Measurements from ENCODE around the gene UBE2E2.
"Not testable (repeated sequence)": the region's sequence is repeated elsewhere in the genome, so short reads cannot be mapped to it uniquely, and the experiment has no call there.

Gene UBE2E2

DNA sequence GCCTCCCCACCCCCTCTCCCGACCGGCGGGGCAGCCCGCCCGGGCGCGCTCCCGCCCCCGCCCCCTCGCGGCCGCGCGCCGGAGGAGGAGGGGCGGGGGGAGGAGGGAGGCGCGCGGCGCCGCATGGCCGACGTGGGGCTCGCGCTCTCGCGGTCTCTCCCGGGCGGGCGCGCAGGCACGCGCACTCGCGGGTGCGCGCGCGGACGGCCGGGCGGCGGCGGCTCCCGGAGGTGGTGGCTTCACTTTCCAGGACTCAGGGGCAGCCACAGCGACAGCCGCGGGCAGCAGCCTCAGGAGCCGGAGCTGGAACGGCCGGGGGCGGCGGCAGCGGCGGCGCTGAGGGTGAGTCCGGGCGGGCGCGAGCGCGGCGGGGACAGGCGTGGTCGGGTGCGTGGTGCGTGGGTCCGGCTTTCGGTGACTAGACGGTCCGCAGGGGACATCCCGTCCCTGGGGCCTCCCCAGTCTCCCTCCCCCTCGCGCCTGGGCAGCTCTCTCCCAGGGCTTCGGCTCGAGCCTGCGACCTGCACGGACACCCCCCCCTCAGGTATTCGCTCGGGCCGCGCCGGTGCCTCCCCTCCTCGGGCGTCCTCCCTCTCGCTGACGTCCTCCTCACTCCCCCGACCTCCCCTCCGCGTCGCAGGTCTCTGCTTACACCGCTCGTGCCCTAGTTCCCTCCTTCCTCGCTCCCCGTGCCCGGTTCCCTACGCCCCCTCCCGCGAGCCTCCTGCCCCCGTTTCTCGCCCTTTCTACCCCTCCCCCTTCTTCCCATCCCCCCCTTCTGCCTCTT lies at the start of gene UBE2E2:
Gene UBE2E2 (plus strand): TSS at position 407 of the 787 bp plus-strand sequence.
- DNase-seq: peak; percentile 60 to 73 (median 70)

GRCh38 chr3:23153436-23153835 lies 49.7 kb upstream of the UBE2E2 start:
- no peak for DNase-seq

- peak in 1 of 3 experiments; percentile 2 for DNase-seq
Observed at GRCh38 chr3:23157331-23157730, 45.8 kb upstream of the UBE2E2 start.

- DNase-seq: peak in 1 of 3 experiments; percentile 8
Observed at GRCh38 chr3:23159929-23160328, 43.2 kb upstream of the UBE2E2 start.

DNA sequence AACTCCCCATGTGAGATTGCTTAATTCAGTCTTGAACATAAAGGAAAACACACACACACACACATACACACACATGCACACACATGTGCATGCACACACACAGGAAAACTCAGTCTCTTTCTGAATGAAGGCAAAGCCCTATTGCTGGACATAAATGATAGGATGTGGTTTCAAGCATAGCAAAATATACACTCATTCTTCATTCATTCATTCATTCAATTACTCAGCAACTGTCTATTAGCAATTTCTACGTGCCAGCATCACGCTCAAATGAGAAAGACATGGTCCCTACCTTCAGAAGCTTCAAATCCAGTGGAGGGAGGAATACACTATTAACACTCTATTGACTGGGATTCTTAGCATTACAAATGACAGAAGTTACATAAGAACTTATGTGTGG lies 41.8 kb upstream of the UBE2E2 start:
- no peak for DNase-seq

DNA sequence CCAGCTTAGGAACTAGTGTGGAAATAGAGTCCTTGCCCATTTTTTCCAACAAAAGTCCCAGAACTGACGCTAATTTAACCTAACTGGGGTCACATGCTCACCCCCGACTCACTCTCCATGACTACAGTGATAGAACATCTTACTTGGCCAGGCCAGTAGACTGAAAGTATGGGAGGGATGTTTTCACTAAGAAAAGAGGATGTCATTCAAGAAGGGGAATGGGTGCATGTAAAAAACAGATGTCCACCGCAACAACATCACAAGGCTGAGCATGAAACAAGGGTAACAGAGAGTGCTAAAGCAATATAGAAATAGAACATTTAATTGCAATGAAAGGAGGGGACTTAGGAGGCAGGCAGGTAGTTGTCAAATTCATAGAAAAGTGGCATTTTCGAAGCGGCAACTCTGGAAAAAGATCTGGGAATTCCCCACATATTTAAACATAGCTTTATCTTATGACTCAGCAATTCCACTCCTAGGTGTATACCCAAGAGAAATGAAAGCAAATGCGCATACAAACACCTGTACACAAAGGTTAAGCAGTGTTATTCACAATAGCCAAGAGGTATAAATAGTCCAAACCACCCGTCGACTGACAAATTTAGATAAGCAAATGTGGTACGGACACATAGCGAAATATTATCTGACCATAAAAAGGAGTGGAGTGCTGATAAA lies 41.1 kb upstream of the UBE2E2 start:
- DNase-seq: no peak

GRCh38 chr3:23162934-23163333 lies 40.2 kb upstream of the UBE2E2 start:
- DNase-seq: no peak

DNA sequence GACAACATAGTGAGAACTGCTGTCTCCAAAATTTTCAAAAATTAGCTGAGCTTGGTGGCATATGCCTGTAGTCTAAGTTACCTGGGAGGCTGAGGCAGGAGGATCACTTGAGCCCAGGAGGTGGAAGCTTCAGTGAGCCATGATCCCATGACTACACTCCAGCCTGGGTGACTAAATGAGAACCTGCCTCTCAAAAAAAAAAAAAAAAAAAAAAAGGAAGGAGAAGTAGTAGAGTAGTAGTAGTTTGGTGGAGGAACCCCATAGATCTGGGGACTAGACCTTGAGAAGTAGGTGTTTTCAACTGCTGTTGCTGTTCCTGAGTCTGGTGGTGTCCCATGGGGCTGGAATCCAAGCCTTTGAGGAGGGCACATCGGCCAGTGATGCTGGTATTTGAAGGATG lies 38.4 kb upstream of the UBE2E2 start:
- DNase-seq: no peak

- no peak for DNase-seq
Observed at GRCh38 chr3:23165571-23165970, 37.6 kb upstream of the UBE2E2 start.

GRCh38 chr3:23166276-23166675 lies 36.9 kb upstream of the UBE2E2 start:
- no peak for DNase-seq

DNA sequence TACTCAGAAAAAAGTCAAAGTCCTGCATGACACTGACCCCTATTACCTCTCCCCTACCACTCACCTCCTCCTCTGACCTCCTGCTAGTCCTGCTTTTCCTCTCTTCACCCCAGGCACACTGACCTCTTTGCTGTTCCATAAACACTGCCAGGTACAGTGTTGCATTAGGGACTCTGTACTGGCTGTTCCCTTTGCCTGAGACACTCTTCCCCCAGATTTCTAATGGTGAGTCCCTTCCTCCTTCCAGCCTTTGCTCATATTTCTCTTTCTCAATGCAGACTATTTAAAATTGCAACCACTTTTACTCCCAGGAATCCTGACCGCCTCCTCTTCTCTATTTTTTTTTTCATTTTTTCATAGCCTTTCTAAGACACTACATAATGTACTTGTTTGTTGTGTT lies 36.3 kb upstream of the UBE2E2 start:
- DNase-seq: no peak

DNA sequence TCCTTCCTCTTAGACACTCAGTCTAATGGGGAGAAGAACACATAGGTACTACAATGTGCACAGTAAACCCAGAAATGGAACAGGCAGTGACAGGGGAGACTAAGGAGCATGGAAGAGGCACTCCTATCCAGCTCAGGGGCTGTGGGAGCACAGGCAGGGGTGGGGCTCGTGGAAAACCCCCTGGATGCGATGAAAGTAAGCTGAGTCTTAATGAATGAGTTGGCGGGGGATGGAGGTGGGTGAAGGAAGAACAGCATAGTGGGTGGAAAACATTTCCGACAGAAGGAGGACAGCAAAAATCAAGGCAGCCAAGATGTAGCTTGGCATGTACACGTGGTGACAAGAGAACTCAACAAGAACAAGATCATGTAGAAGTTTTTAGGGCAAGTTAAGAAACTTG lies 33.6 kb upstream of the UBE2E2 start:
- no peak for DNase-seq

DNA sequence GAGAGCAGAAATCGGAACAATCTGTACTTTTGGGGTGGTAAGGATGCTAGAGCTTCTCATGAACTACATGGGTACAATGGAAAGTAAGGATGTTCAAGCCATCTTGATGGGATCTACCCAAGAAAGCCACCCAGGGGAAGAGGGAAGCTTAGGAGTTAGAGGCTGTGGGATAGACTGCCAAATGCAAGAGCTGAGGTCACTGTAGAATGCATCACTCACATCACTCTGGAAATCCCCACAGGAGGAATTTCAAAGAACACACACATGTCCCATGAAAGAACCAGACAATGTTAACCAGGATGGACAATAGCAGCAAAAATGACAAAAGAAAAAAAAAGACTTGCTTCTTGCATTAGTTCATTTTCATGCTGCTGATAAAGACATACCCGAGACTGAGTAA lies 32.8 kb upstream of the UBE2E2 start:
- DNase-seq: no peak

- no peak for DNase-seq
Observed at GRCh38 chr3:23172059-23172458, 31.1 kb upstream of the UBE2E2 start.

DNA sequence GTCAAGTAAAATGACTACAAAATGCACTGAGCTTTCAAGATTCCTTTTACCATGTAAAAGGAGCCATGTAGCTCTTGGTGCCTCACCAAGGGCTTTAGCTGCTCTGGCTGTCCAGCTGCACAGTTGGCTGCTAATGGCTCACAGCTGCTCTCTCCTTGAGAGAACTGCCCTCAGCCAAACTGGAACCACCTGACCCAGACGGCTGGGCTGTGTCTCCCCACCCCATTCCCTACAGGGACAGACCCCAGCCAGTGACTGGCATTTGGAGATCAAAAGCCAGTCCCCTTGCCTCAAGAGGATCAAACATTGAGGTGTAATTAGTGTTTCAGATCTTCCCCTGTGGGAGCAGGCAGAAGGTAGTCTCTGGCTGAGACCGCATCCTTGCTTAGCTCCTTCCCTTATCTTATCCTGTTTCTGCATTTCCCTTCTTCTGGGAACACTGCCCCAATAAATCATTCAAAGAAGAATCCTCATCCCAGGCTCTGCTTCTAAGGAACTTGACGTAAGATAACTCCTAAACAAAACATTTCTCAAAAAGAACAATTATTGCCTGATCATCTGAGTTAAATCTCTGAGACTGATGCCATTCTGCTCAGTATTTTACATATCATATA lies 28.6 kb upstream of the UBE2E2 start:
- peak in 1 of 3 experiments; percentile 1 for DNase-seq

DNA sequence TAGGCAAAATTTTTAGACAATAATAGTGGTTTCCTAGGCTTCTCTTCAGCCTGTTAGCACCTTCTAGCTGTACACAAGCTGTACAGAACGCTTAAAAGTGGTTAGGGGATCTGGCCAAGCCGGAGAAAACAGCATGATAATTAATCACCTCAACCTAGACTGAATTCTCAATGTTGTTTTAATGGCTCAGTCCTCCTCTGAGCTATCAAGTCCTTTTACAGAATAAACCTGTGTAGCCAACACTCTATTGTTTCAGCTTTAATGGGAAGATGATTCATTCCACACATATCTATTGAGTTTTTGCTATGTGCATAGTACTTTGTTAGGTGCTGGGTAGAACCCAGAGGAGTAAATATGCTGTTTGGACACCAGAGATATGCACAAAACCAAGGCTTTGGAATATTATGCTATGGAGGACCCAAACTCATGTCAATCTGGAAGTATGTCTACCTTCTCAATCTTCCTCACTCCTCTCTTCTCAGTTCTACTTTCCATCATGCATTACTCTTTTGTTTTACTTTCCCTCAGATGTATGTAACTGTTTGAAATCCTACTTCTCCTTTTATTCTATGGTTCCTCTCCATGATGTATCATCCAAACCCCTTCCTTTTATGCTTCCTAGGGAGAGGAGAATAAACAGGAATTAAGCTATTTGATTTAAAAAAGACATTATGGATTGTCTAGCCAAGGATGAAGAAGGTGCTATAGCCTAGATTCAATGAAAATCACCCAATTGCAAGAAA lies 27.6 kb upstream of the UBE2E2 start:
- DNase-seq: peak in 1 of 3 experiments; percentile 4

DNA sequence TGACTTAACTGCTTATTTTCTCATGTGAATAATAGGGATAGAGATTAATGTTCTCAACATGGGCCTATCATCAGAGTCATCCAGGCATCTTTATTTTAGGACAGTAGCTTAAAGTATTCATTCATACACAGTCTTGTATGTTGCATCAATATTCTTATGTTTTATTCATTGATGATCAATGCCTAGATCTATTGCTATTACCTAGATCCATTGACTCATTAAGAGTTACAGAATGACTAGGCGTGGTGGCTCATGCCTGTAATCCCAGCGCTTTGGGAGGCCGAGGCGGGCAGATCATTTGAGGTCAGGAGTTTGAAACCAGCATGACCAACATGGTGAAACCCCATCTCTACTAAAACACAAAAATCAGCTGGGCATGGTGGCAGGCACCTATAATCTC lies 26.3 kb upstream of the UBE2E2 start:
- DNase-seq: not testable (repeated sequence)

DNA sequence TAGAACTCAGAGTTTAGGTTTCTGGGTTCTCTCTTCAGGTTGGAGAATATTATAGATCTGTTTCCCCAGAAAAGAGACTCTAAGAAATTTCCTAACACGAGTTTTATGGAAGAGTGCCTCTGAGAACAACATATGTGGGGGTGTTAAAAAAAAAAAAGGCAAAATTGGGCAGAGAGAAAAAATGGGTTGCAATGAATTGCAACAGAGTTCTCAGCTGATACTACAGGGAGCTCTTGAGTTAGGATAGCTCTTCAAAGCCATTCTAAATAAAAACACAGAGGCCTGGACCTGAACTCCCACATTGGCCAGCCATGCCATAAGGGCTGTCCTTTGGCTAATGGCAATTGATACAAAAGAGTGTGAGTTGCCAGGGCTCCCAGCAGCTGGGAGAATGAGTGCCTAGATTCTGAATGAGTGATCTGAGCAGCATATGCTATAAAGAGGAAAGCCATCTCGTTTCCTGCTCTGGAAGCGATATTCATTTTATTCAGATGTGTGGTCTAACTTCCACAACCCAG lies 20.1 kb upstream of the UBE2E2 start:
- DNase-seq: no peak

DNA sequence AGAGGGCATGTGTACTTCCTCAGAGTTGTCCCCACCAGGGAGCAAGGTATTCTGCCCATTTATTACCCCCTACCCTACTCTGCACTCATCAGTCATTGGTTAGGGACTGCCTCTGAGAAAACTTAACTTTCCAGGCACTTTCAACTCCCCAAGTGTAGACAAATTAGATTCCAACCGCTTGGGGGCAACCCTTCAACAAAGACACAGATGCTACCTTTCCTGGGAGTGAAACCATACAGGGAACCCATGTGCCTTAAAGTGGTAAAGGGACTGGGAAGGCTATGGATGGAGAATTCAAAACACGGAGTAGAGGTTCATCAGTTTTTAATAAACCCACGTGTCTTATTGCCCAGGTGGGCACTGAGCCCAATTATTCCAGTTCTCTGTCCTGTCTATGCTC lies 19.4 kb upstream of the UBE2E2 start:
- no peak for DNase-seq

GRCh38 chr3:23185861-23186260 lies 17.3 kb upstream of the UBE2E2 start:
- DNase-seq: no peak

DNA sequence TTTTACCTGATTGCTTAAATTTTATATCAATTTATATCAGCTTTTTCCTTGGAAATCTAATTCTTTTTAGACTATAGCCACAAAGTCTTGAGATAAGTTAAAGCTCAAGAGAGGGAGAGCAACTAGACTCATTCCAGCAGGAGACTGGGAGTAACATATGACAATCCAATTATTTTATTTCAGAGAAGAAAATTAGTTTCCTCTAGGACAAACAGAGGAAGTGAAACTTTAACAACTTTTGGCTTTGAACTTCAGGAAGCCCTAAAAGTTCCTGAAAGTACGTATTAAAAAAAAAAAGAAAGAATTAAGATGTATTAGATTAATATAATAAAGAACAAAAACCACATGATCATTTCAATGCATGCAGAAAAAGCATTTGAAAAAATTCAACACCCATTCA lies 13.9 kb upstream of the UBE2E2 start:
- no peak for DNase-seq

- DNase-seq: no peak
Observed at GRCh38 chr3:23192816-23193215, 10.3 kb upstream of the UBE2E2 start.

GRCh38 chr3:23193831-23194230 lies 9.3 kb upstream of the UBE2E2 start:
- no peak for DNase-seq
